Smooth muscle cell (in vitro differentiated cells): ENCODE results near the gene LIAS. TPM values are rescaled to one million over a fixed set of nuclear protein-coding genes. Genes with fewer than 3 reads are reported as not detected.
A peak's percentile ranks its signal among the peaks of the same experiment; 100 is the strongest.
"Not testable (repeated sequence)": the region's sequence is repeated elsewhere in the genome, so short reads cannot be mapped to it uniquely, and the experiment has no call there.

Experiments used
- DNase-seq: peaks from one replicate; lab custom pipeline; 2025; ENCODE audit not compliant: unreplicated experiment; lab: John Stamatoyannopoulos, UW
- H2AFZ ChIP-seq: fragments of 200-600 bp; sonication (generic); 2 replicates; pipeline ENCODE4 v1.6.0; 2016; ENCODE audit warnings: antibody characterized with exemption, low read depth, mild to moderate bottlenecking
- H3F3A ChIP-seq: fragments of 200-600 bp; sonication (generic); 2 replicates; pipeline ENCODE4 v1.6.0; 2017; ENCODE audit warnings: antibody characterized with exemption, low read depth
- H3K27ac ChIP-seq: fragments of 200-600 bp; sonication (generic); 2 replicates; pipeline ENCODE4 v1.5.1; 2016; ENCODE audit warnings: low read depth, mild to moderate bottlenecking
- H3K27me3 ChIP-seq: fragments of 200-600 bp; sonication (generic); 2 replicates; pipeline ENCODE4 v1.6.1; 2016; ENCODE audit warnings: low read depth, mild to moderate bottlenecking
- H3K36me3 ChIP-seq: fragments of 200-600 bp; sonication (generic); 2 replicates; pipeline ENCODE4 v1.5.1; 2016; ENCODE audit warnings: low read depth
- H3K4me1 ChIP-seq: fragments of 200-600 bp; sonication (generic); 2 replicates; pipeline ENCODE4 v1.5.1; 2016; ENCODE audit warnings: low read depth
- H3K4me2 ChIP-seq: fragments of 200-600 bp; sonication (generic); 2 replicates; pipeline ENCODE4 v1.6.0; 2016; ENCODE audit warnings: mild to moderate bottlenecking
- H3K4me3 ChIP-seq: fragments of 200-600 bp; sonication (generic); 2 replicates; pipeline ENCODE4 v1.5.1; 2016; ENCODE audit warnings: mild to moderate bottlenecking
- H3K79me2 ChIP-seq: fragments of 200-600 bp; sonication (generic); 2 replicates; pipeline ENCODE4 v1.6.0; 2016; ENCODE audit warnings: low read depth, mild to moderate bottlenecking
- H3K9ac ChIP-seq: fragments of 200-600 bp; sonication (generic); 2 replicates; pipeline ENCODE4 v1.6.0; 2016; ENCODE audit warnings: low read depth
- H3K9me3 ChIP-seq: fragments of 200-600 bp; sonication (generic); replicated peaks from 2 replicates; pipeline ENCODE4 v1.5.1; 2016; ENCODE audit warnings: low read depth
- H4K20me1 ChIP-seq: fragments of 200-600 bp; sonication (generic); 2 replicates; pipeline ENCODE4 v1.6.0; 2016; ENCODE audit warnings: low read depth
- WGBS: methylation state at CpG from one replicate; pipeline ENCODE4 v1.1.7; 2016; ENCODE audit warnings: low lambda C conversion rate; 5-methylcytosine and 5-hydroxymethylcytosine counted together
- polyA plus RNA-seq: library from polyadenylated mRNA; unstranded; fragments of >200 nt; fragmentation: Nextera tagmentation; extraction: Ambion mirVana; gene quantifications from 2 replicates; pipeline ENCODE4 v1.2.1, GENCODE V29; 2016
- total RNA-seq: library from RNA; depleted of rRNA; stranded (reverse); fragments of >200 nt; gene quantifications from 2 replicates; pipeline ENCODE4 v1.2.3, GENCODE V29; 2014
- TF ChIP-seq, protein P1 (sequence below): fragments of 200-600 bp; sonication (generic); IDR thresholded peaks from 2 replicates; pipeline ENCODE4 v1.5.1; 2017; ENCODE audit warnings: borderline replicate concordance, mild to moderate bottlenecking, antibody characterized with exemption; ENCODE audit not compliant: insufficient read depth, poor library complexity, severe bottlenecking

LIAS gene
- total and polyA plus RNA-seq, 2 experiments from 2014 or later: 6.6 to 10.5 TPM

DNA sequence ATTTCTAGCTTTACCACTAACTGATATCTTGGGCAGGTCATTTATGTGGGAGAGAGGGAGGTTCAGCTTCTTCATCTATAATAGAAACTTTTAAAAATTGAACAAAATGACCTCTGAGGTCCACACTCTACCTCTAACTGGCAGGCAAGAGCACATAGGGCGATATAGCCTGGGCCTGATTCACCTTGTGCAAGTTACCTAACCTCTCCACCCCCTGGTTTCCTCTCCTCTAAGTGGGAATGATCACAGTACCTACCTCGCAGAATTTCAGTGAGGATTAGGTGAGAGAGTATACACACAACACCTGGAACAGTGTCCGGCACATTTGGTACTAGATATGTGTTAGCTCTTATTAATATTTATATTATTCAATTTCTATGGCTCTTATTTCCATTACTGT, 36.6 kb upstream of the LIAS start:
- H3K9me3 ChIP-seq: no peaks in the 10 kb centered on the region
- H3K27me3 ChIP-seq: no peaks in the 10 kb centered on the region
- H3K4me3 ChIP-seq: no peak overlapping the region
- no peak overlapping the region for H3K9ac ChIP-seq
- no peak overlapping the region for H3K27ac ChIP-seq
- H3K36me3 ChIP-seq: no peaks in the 10 kb centered on the region
- TF ChIP-seq, protein P1, sequence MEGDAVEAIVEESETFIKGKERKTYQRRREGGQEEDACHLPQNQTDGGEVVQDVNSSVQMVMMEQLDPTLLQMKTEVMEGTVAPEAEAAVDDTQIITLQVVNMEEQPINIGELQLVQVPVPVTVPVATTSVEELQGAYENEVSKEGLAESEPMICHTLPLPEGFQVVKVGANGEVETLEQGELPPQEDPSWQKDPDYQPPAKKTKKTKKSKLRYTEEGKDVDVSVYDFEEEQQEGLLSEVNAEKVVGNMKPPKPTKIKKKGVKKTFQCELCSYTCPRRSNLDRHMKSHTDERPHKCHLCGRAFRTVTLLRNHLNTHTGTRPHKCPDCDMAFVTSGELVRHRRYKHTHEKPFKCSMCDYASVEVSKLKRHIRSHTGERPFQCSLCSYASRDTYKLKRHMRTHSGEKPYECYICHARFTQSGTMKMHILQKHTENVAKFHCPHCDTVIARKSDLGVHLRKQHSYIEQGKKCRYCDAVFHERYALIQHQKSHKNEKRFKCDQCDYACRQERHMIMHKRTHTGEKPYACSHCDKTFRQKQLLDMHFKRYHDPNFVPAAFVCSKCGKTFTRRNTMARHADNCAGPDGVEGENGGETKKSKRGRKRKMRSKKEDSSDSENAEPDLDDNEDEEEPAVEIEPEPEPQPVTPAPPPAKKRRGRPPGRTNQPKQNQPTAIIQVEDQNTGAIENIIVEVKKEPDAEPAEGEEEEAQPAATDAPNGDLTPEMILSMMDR: no peak
- H3K79me2 ChIP-seq: no peaks in the 10 kb centered on the region
- no peak overlapping the region for H3K4me2 ChIP-seq
- no peak overlapping the region for H2AFZ ChIP-seq
- no peaks in the 10 kb centered on the region for H3K4me1 ChIP-seq
- 97% methylated on average over 3 of the region's 3 CpGs for WGBS
- H4K20me1 ChIP-seq: no peaks in the 10 kb centered on the region
- no peaks in the 10 kb centered on the region for H3F3A ChIP-seq
- DNase-seq: no peak

GRCh38 chr4:39425297-39425696, 33.6 kb upstream of the LIAS start:
- 90% methylated on average over 1 of the region's 1 CpG for WGBS
- H2AFZ ChIP-seq, H4K20me1 ChIP-seq, H3K9me3 ChIP-seq, H3K4me3 ChIP-seq, H3K4me2 ChIP-seq, H3K27ac ChIP-seq, H3K79me2 ChIP-seq, H3K9ac ChIP-seq, H3K4me1 ChIP-seq, H3K27me3 ChIP-seq, H3F3A ChIP-seq, DNase-seq, H3K36me3 ChIP-seq: not testable (repeated sequence)

- no peak overlapping the region for H3K27ac ChIP-seq
- H3K4me1 ChIP-seq: no peaks in the 10 kb centered on the region
- TF ChIP-seq, protein P1: no peak
- no peak overlapping the region for H3K9ac ChIP-seq
- no peaks in the 10 kb centered on the region for H3K79me2 ChIP-seq
- no peak for DNase-seq
- no peak overlapping the region for H3K4me3 ChIP-seq
- H3K4me2 ChIP-seq: no peak overlapping the region
- H3K9me3 ChIP-seq: no peaks in the 10 kb centered on the region
- no peaks in the 10 kb centered on the region for H3F3A ChIP-seq
- H4K20me1 ChIP-seq: no peaks in the 10 kb centered on the region
- WGBS: 100% methylated on average over 1 of the region's 1 CpG
- no peak overlapping the region for H2AFZ ChIP-seq
- H3K27me3 ChIP-seq: no peaks in the 10 kb centered on the region
- H3K36me3 ChIP-seq: no peaks in the 10 kb centered on the region
Measured at GRCh38 chr4:39426728-39427127, 32.1 kb upstream of the LIAS start.

DNA sequence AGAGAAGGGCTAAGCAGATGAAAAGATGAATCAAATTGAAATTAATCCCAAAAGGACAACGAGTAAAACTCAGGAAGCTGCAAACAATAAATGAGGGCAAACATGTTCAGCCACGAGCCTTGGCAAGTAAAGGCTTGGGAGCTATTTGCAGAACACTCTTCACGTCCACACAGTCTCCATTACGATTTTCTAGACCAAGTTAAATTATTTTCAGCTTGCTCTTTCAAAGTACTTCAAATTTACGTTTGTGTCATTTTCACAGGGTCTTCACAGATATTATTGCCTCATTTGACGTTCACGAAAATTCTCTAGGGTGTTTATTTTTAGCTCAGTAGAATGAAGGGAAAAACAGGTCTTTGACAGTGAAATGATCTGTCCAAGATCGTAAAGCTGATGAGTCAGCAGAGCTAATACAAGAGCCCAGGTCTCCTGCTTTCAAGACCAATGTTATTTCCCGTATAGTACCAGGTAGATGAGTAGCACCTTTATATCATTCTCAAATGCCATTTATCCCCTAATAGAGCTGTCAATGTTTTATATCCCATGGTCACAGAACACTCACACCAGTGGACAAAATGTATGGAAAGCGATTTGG, 31.2 kb upstream of the LIAS start:
- Histone ChIP-seq H3F3A (no peaks in the 10 kb centered on the region), H3K4me1 (no peaks in the 10 kb centered on the region), H3K4me2 (no peak overlapping the region), H3K79me2 (no peaks in the 10 kb centered on the region), H3K27me3 (no peaks in the 10 kb centered on the region), H3K36me3 (no peaks in the 10 kb centered on the region), H3K4me3 (peak overlapping the region; percentile 19), H3K9ac (no peak overlapping the region), H4K20me1 (no peaks in the 10 kb centered on the region), H3K27ac (no peak overlapping the region), H3K9me3 (no peaks in the 10 kb centered on the region), H2AFZ (no peak overlapping the region)
- WGBS: 66% methylated on average over 10 of the region's 10 CpGs
- DNase-seq: no peak
- TF ChIP-seq, protein P1: no peak
